Prostate gland (tissue), 2 donors: ENCODE results near the gene BIRC7.

Experiments
- CTCF ChIP-seq, 4 experiments: fragments of 200-600 bp in 2 of 4; fragments of 450-650 bp in 2 of 4; sonication (generic) in 2 of 4; IDR thresholded peaks; 1 replicate in 3 of 4; 2 replicates in 1 of 4; pipeline ENCODE4 v1.5.1; 2016 to 2019; ENCODE audit warnings: antibody characterized with exemption in 4 of 4, mild to moderate bottlenecking in 2 of 4, moderate library complexity in 2 of 4
- POLR2A ChIP-seq: fragments of 450-650 bp; IDR thresholded peaks from one replicate; pipeline ENCODE4 v1.6.1; 2016; ENCODE audit warnings: antibody characterized with exemption, mild to moderate bottlenecking
- POLR2AphosphoS5 ChIP-seq: sonication (generic); formaldehyde crosslinking; IDR thresholded peaks from one replicate; pipeline ENCODE4 v1.6.1; 2017; ENCODE audit warnings: antibody characterized with exemption

- TF ChIP-seq CTCF (IDR thresholded peaks at IDR 0.05), result no peak
- TF ChIP-seq POLR2A, result no peak
- no peak for TF ChIP-seq POLR2AphosphoS5
These were observed 15.7 kb upstream of the BIRC7 start for GRCh38 chr20:63219866-63220521.
